ENCODE measurements around the gene LRRC75B. TPM values are rescaled to one million over a fixed set of nuclear protein-coding genes. Genes with fewer than 3 reads are reported as not detected.

The LRRC75B gene
- total RNA-seq, 2 donors from 2014 or later: 1.1 to 2.3 TPM

- peaks cover 82% of the 10 kb centered on the region for H3K36me3 Mint-ChIP-seq (ENCODE audit: low read depth)
- H3K4me1 Mint-ChIP-seq: no peaks in the 10 kb centered on the region
- H3K27me3 Mint-ChIP-seq: no peaks in the 10 kb centered on the region
- ATAC-seq (replicated peaks): no peak
- no peak overlapping the region for H3K4me3 Mint-ChIP-seq
- H3K9me3 Mint-ChIP-seq: no peaks in the 10 kb centered on the region
- H3K27ac Mint-ChIP-seq: no peak overlapping the region
These were observed 51.0 kb downstream of the LRRC75B start for GRCh38 chr22:24541681-24542515.

- no peaks in the 10 kb centered on the region for H3K4me1 Mint-ChIP-seq
- no peak overlapping the region for H3K27ac Mint-ChIP-seq
- H3K27me3 Mint-ChIP-seq: no peaks in the 10 kb centered on the region
- H3K4me3 Mint-ChIP-seq: no peak overlapping the region
- peaks cover 68% of the 10 kb centered on the region for H3K36me3 Mint-ChIP-seq (ENCODE audit: low read depth)
- H3K9me3 Mint-ChIP-seq: no peaks in the 10 kb centered on the region
- ATAC-seq (replicated peaks): no peak
These were observed 52.4 kb downstream of the LRRC75B start for GRCh38 chr22:24540470-24540869.

- H3K36me3 Mint-ChIP-seq (ENCODE audit: low read depth): peaks cover 24% of the 10 kb centered on the region
- no peak overlapping the region for H3K4me3 Mint-ChIP-seq
- H3K27ac Mint-ChIP-seq: no peak overlapping the region
- no peaks in the 10 kb centered on the region for H3K27me3 Mint-ChIP-seq
- no peak for ATAC-seq (replicated peaks)
- H3K4me1 Mint-ChIP-seq: no peaks in the 10 kb centered on the region
- H3K9me3 Mint-ChIP-seq: no peaks in the 10 kb centered on the region
These were observed 56.8 kb downstream of the LRRC75B start for GRCh38 chr22:24536089-24536488.

Other genes with a start within 250 kb of the LRRC75B start
- gene ADORA2A, start 165.5 kb downstream of the LRRC75B start, total RNA-seq: 10 to 100 TPM; 25.9 to 47.8 TPM
- 1 to 10 TPM in 1 of 2 donors, not detected in 1; 1.5 TPM for gene UPB1, start 97.7 kb downstream of the LRRC75B start, total RNA-seq
- 100 to 1,000 TPM in 1 of 2 donors, 10 to 100 TPM in 1; 90.4 to 158 TPM for gene GUCD1, start 37.9 kb downstream of the LRRC75B start, total RNA-seq
- 100 to 1,000 TPM in 1 of 2 donors, 10 to 100 TPM in 1; 81.1 to 128 TPM for gene SNRPD3, start 37.1 kb downstream of the LRRC75B start, total RNA-seq
- gene GGT1, start 10.1 kb upstream of the LRRC75B start, total RNA-seq: 100 to 1,000 TPM in 1 of 2 donors, 10 to 100 TPM in 1; 82.4 to 122 TPM
- not detected for gene PIWIL3, start 181.6 kb upstream of the LRRC75B start, total RNA-seq
- gene SGSM1, start 213.1 kb upstream of the LRRC75B start, total RNA-seq: 1 to 10 TPM in 1 of 2 donors, under 1 TPM in 1; 0.52 to 1.3 TPM